ENCODE results near the gene KDM3A. TPM values are rescaled to one million over a fixed set of nuclear protein-coding genes. Genes with fewer than 3 reads are reported as not detected.

The KDM3A gene, protein sequence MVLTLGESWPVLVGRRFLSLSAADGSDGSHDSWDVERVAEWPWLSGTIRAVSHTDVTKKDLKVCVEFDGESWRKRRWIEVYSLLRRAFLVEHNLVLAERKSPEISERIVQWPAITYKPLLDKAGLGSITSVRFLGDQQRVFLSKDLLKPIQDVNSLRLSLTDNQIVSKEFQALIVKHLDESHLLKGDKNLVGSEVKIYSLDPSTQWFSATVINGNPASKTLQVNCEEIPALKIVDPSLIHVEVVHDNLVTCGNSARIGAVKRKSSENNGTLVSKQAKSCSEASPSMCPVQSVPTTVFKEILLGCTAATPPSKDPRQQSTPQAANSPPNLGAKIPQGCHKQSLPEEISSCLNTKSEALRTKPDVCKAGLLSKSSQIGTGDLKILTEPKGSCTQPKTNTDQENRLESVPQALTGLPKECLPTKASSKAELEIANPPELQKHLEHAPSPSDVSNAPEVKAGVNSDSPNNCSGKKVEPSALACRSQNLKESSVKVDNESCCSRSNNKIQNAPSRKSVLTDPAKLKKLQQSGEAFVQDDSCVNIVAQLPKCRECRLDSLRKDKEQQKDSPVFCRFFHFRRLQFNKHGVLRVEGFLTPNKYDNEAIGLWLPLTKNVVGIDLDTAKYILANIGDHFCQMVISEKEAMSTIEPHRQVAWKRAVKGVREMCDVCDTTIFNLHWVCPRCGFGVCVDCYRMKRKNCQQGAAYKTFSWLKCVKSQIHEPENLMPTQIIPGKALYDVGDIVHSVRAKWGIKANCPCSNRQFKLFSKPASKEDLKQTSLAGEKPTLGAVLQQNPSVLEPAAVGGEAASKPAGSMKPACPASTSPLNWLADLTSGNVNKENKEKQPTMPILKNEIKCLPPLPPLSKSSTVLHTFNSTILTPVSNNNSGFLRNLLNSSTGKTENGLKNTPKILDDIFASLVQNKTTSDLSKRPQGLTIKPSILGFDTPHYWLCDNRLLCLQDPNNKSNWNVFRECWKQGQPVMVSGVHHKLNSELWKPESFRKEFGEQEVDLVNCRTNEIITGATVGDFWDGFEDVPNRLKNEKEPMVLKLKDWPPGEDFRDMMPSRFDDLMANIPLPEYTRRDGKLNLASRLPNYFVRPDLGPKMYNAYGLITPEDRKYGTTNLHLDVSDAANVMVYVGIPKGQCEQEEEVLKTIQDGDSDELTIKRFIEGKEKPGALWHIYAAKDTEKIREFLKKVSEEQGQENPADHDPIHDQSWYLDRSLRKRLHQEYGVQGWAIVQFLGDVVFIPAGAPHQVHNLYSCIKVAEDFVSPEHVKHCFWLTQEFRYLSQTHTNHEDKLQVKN (N-terminal part only)
- total RNA-seq (2014; rRNA removed; shearing (Covaris generic)): 10.3 and 14.5 TPM in 2 replicates

DNA sequence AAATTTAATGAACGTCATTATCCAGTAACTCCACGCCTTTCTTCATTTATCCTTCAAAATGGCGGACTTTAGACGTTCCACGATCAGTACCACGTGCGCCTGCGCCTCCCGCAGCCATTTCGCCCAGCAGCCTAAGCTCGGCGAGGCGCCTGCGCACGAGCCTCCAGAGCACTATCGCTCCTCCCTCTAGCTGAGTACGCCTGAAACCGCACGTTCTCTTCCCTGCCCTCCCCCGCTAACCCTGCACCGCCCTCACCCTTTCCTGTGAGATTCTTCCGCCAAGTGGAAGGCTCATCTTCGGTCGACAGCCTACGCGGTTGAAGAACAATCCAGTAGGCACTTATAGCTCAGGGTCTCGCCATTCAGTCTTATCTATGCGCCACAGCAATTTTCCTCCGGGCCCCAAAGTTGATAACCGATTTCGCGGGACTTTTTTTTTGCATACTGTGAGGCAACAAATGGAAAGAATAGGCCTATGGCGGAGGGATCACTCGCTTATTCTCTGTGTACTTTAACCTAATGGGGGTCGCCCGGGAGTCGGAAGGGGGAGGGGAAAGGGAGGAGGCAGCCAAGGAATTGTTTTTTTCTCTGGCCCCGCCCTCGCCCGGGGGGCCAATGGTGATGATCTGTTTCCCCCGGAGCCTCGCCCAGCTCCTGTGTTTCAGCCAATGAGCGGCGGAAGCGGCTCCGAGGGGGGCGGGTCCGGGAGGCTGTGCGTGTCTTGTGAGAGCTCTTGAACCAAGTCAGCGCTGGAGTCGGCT lies at the start of gene KDM3A:
KDM3A (plus strand) TSS at position 741 of the 761 bp plus-strand sequence. CDS start 677 bp downstream, outside the sequence.
- no peaks in the 10 kb centered on the region for H3K27me3 ChIP-seq (ENCODE audit: control insufficient read depth, insufficient read depth, low read length)
- peak within 1 kb of the TSS; percentile 74 for H3K4me3 ChIP-seq (ENCODE audit: insufficient read depth, low read depth, low read length)
- H3K36me3 ChIP-seq (replicated peaks; ENCODE audit: control insufficient read depth, insufficient read depth, low read length): no peaks in the 10 kb centered on the region; the same call in 1 of the 2 replicates
- peak; percentile 92 for DNase-seq

DNA sequence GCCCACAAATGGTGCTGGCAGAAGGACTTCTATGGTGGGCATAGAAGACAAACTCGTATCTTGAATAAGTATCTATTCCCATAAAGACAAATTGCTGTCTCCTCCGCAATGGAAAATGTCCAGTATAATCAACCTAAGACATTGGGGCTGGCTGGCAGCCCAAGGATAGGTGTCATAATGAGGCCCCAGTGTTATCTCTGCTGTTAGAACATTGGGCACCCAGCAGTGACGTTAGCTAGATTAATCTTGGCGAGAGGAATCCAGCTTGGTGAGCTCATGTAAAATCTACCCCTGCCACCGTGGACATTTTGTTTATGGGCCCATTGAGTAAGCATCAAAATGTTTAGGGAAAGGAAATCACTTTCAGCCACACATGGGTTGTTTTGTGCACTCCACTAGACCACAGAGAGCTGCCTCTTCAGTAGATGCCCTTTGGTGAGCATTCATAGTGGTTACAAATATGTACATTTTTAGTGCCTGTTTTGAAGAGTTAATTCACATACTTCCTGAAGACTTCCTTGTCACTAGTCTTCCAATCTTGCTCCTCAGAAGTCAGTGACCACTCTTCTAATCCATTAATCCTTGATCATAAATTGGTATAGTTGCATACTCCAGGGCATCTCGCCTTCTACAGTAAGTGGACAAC lies 48.2 kb upstream of the KDM3A start:
- no peak for DNase-seq
- no peaks in the 10 kb centered on the region for H3K36me3 ChIP-seq (replicated peaks; ENCODE audit: control insufficient read depth, insufficient read depth, low read length)
- H3K27me3 ChIP-seq (ENCODE audit: control insufficient read depth, insufficient read depth, low read length): no peaks in the 10 kb centered on the region
- H3K4me3 ChIP-seq (ENCODE audit: insufficient read depth, low read depth, low read length): no peak overlapping the region

DNA sequence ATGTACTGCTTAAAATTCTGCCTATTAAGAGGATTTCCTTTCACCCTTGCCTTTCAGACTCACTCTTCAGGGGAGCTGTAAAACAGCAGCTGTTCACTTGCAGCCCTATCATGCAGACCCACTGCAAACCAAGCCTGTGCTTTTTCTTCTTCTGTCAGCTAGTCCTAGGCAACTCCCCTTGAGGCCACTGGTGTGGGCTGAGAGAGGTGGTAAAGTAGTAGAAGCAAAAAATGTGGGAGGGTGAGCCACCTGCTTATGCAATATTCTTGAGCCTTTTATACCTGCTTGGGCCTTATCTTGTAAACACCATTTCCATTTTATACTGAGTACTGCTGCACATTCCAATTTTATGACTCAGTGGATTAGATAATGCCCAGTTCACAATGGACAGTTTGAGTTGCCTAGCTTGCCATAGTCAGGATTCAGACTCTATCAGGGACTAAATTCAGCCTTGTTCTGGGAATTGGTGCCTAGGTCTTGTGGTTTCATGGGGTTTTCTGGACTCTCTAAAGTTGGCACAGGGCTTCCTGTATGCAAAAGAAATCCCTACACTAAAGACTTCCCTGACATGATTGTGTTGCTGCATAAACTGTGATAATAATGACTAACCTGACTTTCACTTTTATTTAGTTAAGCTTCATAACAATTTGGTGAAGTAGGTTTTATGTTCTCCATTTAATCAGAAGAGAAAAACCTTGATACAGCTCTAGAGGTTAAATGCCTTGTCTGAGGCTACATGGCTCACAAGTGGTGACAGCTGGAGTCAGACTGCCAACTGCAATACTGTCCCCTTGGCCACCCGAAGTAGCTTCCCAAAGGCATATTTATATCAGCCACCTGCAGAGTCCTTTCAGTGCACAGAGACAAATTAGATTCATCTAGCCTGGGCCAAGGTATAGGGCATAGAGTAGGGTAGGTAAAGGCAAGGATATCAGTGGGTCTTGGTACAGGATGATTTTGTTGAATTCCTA lies 47.4 kb upstream of the KDM3A start:
- Histone ChIP-seq H3K27me3 (ENCODE audit: control insufficient read depth, insufficient read depth, low read length) (no peaks in the 10 kb centered on the region), H3K36me3 (replicated peaks; ENCODE audit: control insufficient read depth, insufficient read depth, low read length) (no peaks in the 10 kb centered on the region), H3K4me3 (ENCODE audit: insufficient read depth, low read depth, low read length) (no peak overlapping the region)
- DNase-seq: no peak

DNA sequence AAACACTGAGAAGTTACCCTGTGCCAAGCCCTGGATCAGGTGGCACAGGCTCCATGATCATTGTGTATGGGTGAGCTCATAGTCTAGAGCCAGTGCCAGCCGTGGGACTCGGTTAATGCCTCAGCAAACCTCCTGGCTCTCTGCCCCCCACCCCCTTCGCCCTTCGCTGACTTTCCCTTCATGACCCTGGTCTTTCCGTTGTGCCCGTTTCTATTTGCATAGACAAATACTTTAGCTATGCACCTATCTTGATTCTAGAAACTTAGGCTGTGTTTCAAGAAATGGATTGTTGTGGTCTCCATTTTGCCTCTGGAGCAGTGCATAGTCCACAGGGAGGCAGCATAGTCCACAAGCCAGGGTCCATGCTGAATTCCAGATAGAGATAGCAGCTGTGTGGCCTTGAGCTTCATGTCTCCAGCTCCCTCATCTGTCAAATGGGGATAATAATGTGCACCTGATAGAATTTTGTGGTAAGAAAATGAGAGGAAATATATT lies 44.8 kb upstream of the KDM3A start:
- H3K4me3 ChIP-seq (ENCODE audit: insufficient read depth, low read depth, low read length): no peak overlapping the region
- no peaks in the 10 kb centered on the region for H3K27me3 ChIP-seq (ENCODE audit: control insufficient read depth, insufficient read depth, low read length)
- DNase-seq: peak; percentile 27
- H3K36me3 ChIP-seq (replicated peaks; ENCODE audit: control insufficient read depth, insufficient read depth, low read length): no peaks in the 10 kb centered on the region

DNA sequence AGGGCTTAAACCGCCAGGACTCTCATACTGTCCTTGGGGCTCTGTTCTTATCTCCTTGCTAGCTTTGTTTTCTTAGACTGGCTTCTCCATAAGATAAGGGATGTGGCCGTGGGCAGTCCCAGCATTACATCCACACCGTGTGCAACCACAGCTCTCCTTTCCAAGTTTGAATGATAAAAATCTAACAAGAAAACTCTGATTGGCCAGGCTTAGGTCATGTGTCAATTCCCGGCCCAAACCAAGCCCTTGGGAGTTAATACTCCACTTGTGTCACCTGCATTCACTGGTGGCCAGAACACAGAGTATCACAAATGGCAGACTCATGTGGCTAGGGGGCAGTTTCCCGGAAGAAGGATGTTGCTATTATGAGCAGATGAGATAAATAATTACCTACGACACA lies 43.2 kb upstream of the KDM3A start:
- no peak overlapping the region for H3K4me3 ChIP-seq (ENCODE audit: insufficient read depth, low read depth, low read length)
- no peaks in the 10 kb centered on the region for H3K36me3 ChIP-seq (replicated peaks; ENCODE audit: control insufficient read depth, insufficient read depth, low read length)
- H3K27me3 ChIP-seq (ENCODE audit: control insufficient read depth, insufficient read depth, low read length): no peaks in the 10 kb centered on the region
- DNase-seq: no peak

DNA sequence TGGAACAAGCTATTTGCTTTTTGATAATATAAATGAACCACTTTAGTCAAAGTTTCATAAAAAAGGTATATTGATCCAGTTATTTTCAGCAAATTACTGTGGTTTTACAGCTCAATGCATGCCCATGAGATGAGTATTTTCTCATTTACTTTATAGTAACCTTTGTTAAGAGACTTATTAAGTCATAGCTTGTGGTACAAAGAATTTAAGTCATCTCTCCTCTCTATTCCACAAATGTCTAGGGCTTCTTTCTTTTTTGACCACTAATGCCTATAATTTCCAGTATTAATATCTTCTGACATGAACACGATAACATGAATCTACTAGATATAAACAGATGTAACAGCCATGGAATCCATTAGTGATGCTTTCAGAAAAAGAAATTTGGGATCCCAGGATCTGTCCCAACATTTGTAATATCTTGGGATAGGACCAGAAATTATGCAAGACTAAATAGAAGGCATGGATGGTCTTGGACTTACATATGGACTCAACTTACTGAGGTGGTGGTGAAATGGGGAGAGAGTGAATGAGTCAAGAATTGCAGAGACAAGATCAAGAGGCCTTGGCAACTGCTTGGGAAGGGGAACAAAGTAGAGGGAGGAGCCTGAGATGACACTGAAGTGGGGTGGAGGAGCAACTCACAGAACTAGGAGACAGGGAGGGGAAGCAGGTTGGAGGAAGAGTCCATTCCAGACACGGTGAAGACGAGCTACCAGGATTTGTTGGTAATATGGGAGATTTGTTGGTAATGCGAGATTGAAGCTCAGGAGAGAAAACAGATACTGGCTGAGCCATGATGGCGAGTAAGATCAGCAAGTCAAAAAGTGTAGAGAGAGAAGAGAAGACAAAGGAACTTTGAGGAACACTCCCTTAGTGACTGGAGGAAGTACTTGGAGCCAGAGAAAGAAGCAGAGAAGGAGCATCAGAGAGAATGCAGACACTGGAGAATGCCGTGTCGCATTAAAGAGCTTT lies 42.4 kb upstream of the KDM3A start:
- Histone ChIP-seq H3K4me3 (ENCODE audit: insufficient read depth, low read depth, low read length) (no peak overlapping the region), H3K36me3 (replicated peaks; ENCODE audit: control insufficient read depth, insufficient read depth, low read length) (no peaks in the 10 kb centered on the region), H3K27me3 (ENCODE audit: control insufficient read depth, insufficient read depth, low read length) (no peaks in the 10 kb centered on the region)
- no peak for DNase-seq

DNA sequence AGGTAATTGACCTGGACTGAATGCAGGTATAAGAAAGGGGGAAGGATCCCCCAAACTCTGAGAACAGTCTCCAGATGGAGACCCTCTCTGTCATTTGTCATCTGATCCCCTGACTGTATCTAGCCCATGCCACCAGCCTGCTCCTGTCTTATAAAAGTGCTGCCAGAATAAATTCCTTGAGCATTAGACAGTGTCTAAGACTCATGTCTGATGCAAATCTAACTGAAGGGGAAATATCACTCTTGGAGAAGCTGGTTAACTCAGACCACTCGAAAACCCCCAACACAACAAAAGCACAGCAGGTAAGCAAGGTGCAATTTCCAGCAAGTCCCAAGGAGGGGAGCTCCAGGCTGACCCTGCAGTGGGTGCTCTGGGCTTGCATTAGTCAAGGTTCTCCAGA lies 40.9 kb upstream of the KDM3A start:
- no peaks in the 10 kb centered on the region for H3K27me3 ChIP-seq (ENCODE audit: control insufficient read depth, insufficient read depth, low read length)
- no peak for DNase-seq
- H3K36me3 ChIP-seq (replicated peaks; ENCODE audit: control insufficient read depth, insufficient read depth, low read length): no peaks in the 10 kb centered on the region
- H3K4me3 ChIP-seq (ENCODE audit: insufficient read depth, low read depth, low read length): no peak overlapping the region

DNA sequence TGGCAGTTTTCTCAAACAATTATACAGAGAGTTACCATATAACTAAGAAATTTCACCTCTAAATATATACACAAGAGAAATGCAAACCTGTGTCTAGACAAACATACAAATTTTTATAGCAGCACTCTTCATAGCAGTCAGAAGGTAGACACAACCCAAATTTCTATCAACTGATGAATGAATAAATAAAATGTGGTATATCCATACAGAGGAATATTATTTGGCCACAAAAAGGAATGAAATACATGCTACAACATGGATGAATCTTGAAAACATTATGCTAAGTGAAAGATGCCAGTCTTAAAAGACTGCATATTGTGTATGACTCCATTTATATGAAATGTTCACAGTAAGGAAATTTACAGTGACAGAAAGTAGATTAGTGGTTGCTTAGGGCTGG lies 30.6 kb upstream of the KDM3A start:
- H3K4me3 ChIP-seq (ENCODE audit: insufficient read depth, low read depth, low read length): no peak overlapping the region
- DNase-seq: no peak
- H3K36me3 ChIP-seq (replicated peaks; ENCODE audit: control insufficient read depth, insufficient read depth, low read length): no peaks in the 10 kb centered on the region
- H3K27me3 ChIP-seq (ENCODE audit: control insufficient read depth, insufficient read depth, low read length): no peaks in the 10 kb centered on the region

DNA sequence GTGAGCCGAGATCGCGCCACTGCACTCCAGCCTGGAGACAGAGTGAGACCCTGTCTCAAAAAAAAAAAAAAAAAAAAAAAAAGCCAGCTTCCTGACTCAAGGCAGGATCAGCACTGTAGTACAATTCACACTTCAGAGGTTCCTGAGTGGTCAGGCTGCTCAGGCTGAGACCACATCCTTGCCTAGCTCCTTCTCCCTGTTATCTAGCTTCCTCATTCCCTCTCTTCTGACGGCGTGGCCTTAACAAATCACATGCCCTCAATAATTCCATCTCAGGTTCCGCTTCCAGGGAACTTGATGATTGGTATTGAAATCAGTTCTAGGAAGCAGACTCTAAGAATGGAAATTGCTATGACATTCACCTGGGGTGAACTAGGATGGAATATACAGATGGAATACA lies 29.8 kb upstream of the KDM3A start:
- Histone ChIP-seq H3K4me3 (ENCODE audit: insufficient read depth, low read depth, low read length) (no peak overlapping the region), H3K27me3 (ENCODE audit: control insufficient read depth, insufficient read depth, low read length) (no peaks in the 10 kb centered on the region), H3K36me3 (replicated peaks; ENCODE audit: control insufficient read depth, insufficient read depth, low read length) (no peaks in the 10 kb centered on the region)
- DNase-seq: no peak

DNA sequence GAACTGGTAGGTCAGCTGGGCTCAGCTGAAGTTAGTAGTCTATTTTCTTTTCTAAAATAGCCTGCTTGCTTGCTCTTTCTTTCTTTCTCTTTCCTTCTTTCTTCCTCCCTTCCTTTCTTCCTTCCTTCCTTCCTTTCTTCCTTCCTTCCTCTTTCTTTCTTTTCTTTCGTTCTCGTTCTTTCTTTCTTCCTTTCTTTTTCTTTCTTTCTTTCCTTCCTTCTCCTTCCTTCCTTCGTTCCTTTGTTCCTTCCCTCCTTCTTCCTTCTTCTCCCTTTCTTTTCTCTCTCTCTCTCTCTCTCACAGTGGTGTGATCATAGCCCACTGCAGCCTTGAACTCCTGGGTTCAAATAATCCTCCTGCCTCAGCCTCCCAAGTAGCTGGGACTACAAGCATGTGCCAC lies 29.2 kb upstream of the KDM3A start:
- no peaks in the 10 kb centered on the region for H3K27me3 ChIP-seq (ENCODE audit: control insufficient read depth, insufficient read depth, low read length)
- no peak overlapping the region for H3K4me3 ChIP-seq (ENCODE audit: insufficient read depth, low read depth, low read length)
- no peaks in the 10 kb centered on the region for H3K36me3 ChIP-seq (replicated peaks; ENCODE audit: control insufficient read depth, insufficient read depth, low read length)
- no peak for DNase-seq

DNA sequence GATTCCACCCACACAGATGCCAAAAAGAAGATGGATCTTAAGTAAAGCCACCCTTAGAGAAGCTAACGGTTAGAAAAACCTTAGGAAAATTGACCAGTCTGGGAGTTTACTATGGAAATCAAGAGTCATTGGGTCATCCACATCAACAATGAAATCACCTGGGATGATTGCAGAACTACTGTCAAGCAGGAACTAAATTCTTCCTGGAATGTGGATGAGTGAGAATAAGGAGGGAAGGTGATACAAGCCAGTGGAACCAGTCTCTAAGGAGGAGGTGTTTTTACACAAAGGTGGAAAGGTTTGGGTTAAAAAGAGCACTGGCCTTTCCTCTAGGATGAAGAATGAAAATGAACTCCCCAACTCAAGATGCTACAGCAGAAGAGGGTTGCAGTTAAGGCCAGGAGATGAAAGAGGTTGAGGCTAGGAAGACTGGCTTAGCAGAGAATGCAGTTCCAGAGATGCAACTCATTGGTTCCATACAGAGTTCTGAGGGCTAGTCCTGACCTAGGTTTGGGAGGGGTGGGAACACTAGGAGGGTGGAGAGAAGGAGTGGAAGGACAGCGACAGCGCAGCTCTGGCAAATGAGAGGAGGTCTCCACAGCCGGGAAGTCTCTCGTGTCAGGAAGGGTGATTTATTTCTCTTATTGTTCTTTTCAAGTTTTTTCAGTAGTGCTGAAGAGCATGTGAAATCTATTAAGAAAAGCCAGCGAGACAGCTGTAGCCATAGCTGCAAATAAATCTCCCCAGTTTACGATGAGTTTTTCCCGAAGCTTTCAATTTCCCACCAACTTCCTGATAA lies 27.7 kb upstream of the KDM3A start:
- no peak for DNase-seq
- Histone ChIP-seq H3K4me3 (ENCODE audit: insufficient read depth, low read depth, low read length) (no peak overlapping the region), H3K36me3 (replicated peaks; ENCODE audit: control insufficient read depth, insufficient read depth, low read length) (no peaks in the 10 kb centered on the region), H3K27me3 (ENCODE audit: control insufficient read depth, insufficient read depth, low read length) (no peaks in the 10 kb centered on the region)

Measured in H7 (cell line).